ENCODE results near the gene GCN1.

DNA sequence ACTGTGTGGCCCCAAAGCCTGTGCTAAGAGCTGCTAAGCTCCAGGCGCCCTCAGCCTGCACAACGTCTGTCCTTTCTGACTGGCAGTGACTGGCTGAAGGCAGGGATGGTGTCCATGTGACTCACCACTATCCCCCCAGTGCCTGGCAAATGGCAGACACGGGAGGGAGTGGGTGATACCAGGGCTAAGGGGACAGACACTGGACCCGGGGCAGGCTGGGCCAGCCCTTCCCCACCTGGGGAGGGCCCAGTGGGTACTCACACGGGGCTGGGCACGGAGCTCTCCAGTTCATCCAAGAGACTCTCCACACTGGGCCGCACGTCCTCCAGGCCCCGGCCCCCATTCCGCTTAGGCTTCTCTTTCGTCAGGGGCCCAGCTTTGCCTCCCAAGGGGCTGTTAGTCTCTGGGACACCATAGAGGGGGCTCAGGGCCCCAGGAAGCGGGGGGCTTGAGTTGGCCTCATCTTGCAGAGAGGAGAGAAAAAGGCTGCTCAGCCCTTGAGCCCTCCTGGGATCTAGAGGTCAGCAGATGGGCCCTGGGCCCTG is 27.8 kb upstream of the GCN1 start:
- TF ChIP-seq CTCF (IDR thresholded peaks at IDR 0.05; ENCODE audit: poor library complexity) (no peak), EZH2phosphoT487 (IDR thresholded peaks at IDR 0.05; ENCODE audit: low read depth, severe bottlenecking, unreplicated experiment) (no peak), EZH2 (IDR thresholded peaks at IDR 0.05; ENCODE audit: borderline replicate concordance) (no peak)
